Kidney epithelial cell (primary cell): Measurements from ENCODE around the gene OSBP2. TPM values are rescaled to one million over a fixed set of nuclear protein-coding genes. Genes with fewer than 3 reads are reported as not detected.
A peak's percentile ranks its signal among the peaks of the same experiment; 100 is the strongest.

Source experiments
- DNase-seq: peaks from one replicate; pipeline ENCODE4 v3.0.0-alpha.2; 2010; ENCODE audit warnings: low read depth
- H3K27me3 ChIP-seq: 2 replicates; pipeline ENCODE4 v1.6.0; 2011; ENCODE audit warnings: low read length; ENCODE audit not compliant: control insufficient read depth, insufficient read depth
- H3K36me3 ChIP-seq: 2 replicates; pipeline ENCODE4 v1.5.1; 2011; ENCODE audit warnings: low read length; ENCODE audit not compliant: control insufficient read depth, insufficient read depth
- H3K4me3 ChIP-seq: 2 replicates; pipeline ENCODE4 v1.5.1; 2011; ENCODE audit warnings: low read depth, mild to moderate bottlenecking, control low read depth, low read length
- CTCF ChIP-seq: IDR thresholded peaks from 2 replicates; pipeline ENCODE4 v1.5.1; 2011; ENCODE audit warnings: mild to moderate bottlenecking, moderate library complexity, low read length, control low read depth, inconsistent platforms; ENCODE audit not compliant: insufficient read depth, poor library complexity, severe bottlenecking
- total RNA-seq: library from RNA; depleted of rRNA; stranded (reverse); fragments of >200 nt; gene quantifications from 2 replicates; pipeline ENCODE4 v1.2.3, GENCODE V29; 2015

OSBP2 gene
- total RNA-seq, 1 donor from 2014 or later, result 5.0 TPM

- H3K36me3 ChIP-seq, result no peaks in the 10 kb centered on the region
- peak; percentile 53 for DNase-seq
- no peaks in the 10 kb centered on the region for H3K27me3 ChIP-seq
- H3K4me3 ChIP-seq, result no peak overlapping the region
- TF ChIP-seq CTCF, result no peak
Measured at GRCh38 chr22:30717331-30717921, 22.8 kb downstream of the OSBP2 start.

- DNase-seq, result no peak
- Histone ChIP-seq H3K4me3 (no peak overlapping the region), H3K27me3 (no peaks in the 10 kb centered on the region), H3K36me3 (no peaks in the 10 kb centered on the region)
- TF ChIP-seq CTCF, result no peak
Measured at GRCh38 chr22:30717952-30718351, 23.3 kb downstream of the OSBP2 start.

GRCh38 chr22:30718491-30718890, 23.8 kb downstream of the OSBP2 start:
- no peak for TF ChIP-seq CTCF
- Histone ChIP-seq H3K36me3 (no peaks in the 10 kb centered on the region), H3K27me3 (no peaks in the 10 kb centered on the region), H3K4me3 (no peak overlapping the region)
- no peak for DNase-seq

- TF ChIP-seq CTCF, result no peak
- Histone ChIP-seq H3K27me3 (no peaks in the 10 kb centered on the region), H3K4me3 (no peak overlapping the region), H3K36me3 (no peaks in the 10 kb centered on the region)
- DNase-seq, result no peak
Measured at GRCh38 chr22:30718938-30719337, 24.3 kb downstream of the OSBP2 start.

- no peaks in the 10 kb centered on the region for H3K27me3 ChIP-seq
- no peak for TF ChIP-seq CTCF
- H3K4me3 ChIP-seq, result no peak overlapping the region
- H3K36me3 ChIP-seq, result no peaks in the 10 kb centered on the region
- no peak for DNase-seq
Measured at GRCh38 chr22:30720263-30720837, 25.7 kb downstream of the OSBP2 start.

- no peak overlapping the region for H3K4me3 ChIP-seq
- H3K27me3 ChIP-seq, result no peaks in the 10 kb centered on the region
- no peak for TF ChIP-seq CTCF
- no peaks in the 10 kb centered on the region for H3K36me3 ChIP-seq
- DNase-seq, result no peak
Measured at GRCh38 chr22:30721741-30722140, 27.1 kb downstream of the OSBP2 start.
